Mesothelial cell of epicardium (in vitro differentiated cells): ENCODE data around the gene C3orf20. TPM values are rescaled to one million over a fixed set of nuclear protein-coding genes. Genes with fewer than 3 reads are reported as not detected.

Source experiments
- DNase-seq, 2 experiments: peaks; one replicate each; pipeline ENCODE4 v3.0.0; 2021; ENCODE audit warnings: low spot score in 2 of 2; ENCODE audit not compliant: unreplicated experiment in 2 of 2
- H3K27ac Mint-ChIP-seq: 2 replicates; pipeline ENCODE4 v1.8.0; 2021; ENCODE audit warnings: mixed read lengths
- H3K27me3 Mint-ChIP-seq: 2 replicates; pipeline ENCODE4 v1.8.0; 2021; ENCODE audit warnings: low read depth, mixed read lengths
- H3K36me3 Mint-ChIP-seq: 2 replicates; pipeline ENCODE4 v1.8.0; 2021; ENCODE audit warnings: mixed read lengths
- H3K4me1 Mint-ChIP-seq: 2 replicates; pipeline ENCODE4 v1.8.0; 2021; ENCODE audit warnings: mixed read lengths
- H3K4me3 Mint-ChIP-seq: 2 replicates; pipeline ENCODE4 v1.8.0; 2021; ENCODE audit warnings: mild to moderate bottlenecking, moderate library complexity, mixed read lengths
- H3K9me3 Mint-ChIP-seq: 2 replicates; pipeline ENCODE4 v1.8.0; 2021; ENCODE audit warnings: mixed read lengths
- CTCF ChIP-seq: fragments of 200-600 bp; sonication (generic); IDR thresholded peaks from one replicate; pipeline ENCODE4 v1.5.0; 2021; ENCODE audit warnings: antibody characterized with exemption; ENCODE audit not compliant: unreplicated experiment
- total RNA-seq: library from RNA; stranded (reverse); gene quantifications from 3 replicates; pipeline ENCODE4 v1.2.1, GENCODE V29; 2021

Gene C3orf20
- total RNA-seq, 1 donor from 2014 or later = 0.13 TPM

GRCh38 chr3:14636496-14637087, 38.3 kb upstream of the C3orf20 start:
- Mint-ChIP-seq H3K36me3 (no peaks in the 10 kb centered on the region), H3K4me1 (no peaks in the 10 kb centered on the region), H3K4me3 (no peak overlapping the region), H3K9me3 (no peaks in the 10 kb centered on the region), H3K27ac (no peak overlapping the region), H3K27me3 (peaks cover 91% of the 10 kb centered on the region)
- no peak for TF ChIP-seq CTCF
- DNase-seq = no peak

- no peaks in the 10 kb centered on the region for H3K4me1 Mint-ChIP-seq
- DNase-seq = no peak
- no peak for TF ChIP-seq CTCF
- no peak overlapping the region for H3K4me3 Mint-ChIP-seq
- peaks cover 96% of the 10 kb centered on the region for H3K27me3 Mint-ChIP-seq
- H3K9me3 Mint-ChIP-seq = no peaks in the 10 kb centered on the region
- H3K27ac Mint-ChIP-seq = no peak overlapping the region
- H3K36me3 Mint-ChIP-seq = no peaks in the 10 kb centered on the region
Observed at GRCh38 chr3:14640157-14640562, 34.8 kb upstream of the C3orf20 start.

GRCh38 chr3:14640734-14641133, 34.2 kb upstream of the C3orf20 start:
- H3K36me3 Mint-ChIP-seq = no peaks in the 10 kb centered on the region
- no peak overlapping the region for H3K27ac Mint-ChIP-seq
- H3K9me3 Mint-ChIP-seq = no peaks in the 10 kb centered on the region
- TF ChIP-seq CTCF = no peak
- no peak for DNase-seq
- H3K4me1 Mint-ChIP-seq = no peaks in the 10 kb centered on the region
- peaks cover 95% of the 10 kb centered on the region for H3K27me3 Mint-ChIP-seq
- H3K4me3 Mint-ChIP-seq = no peak overlapping the region

GRCh38 chr3:14641346-14641745, 33.6 kb upstream of the C3orf20 start:
- H3K27ac Mint-ChIP-seq = no peak overlapping the region
- no peak for TF ChIP-seq CTCF
- H3K36me3 Mint-ChIP-seq = no peaks in the 10 kb centered on the region
- no peaks in the 10 kb centered on the region for H3K4me1 Mint-ChIP-seq
- peaks cover 96% of the 10 kb centered on the region for H3K27me3 Mint-ChIP-seq
- H3K9me3 Mint-ChIP-seq = no peaks in the 10 kb centered on the region
- no peak for DNase-seq
- H3K4me3 Mint-ChIP-seq = no peak overlapping the region

- H3K4me1 Mint-ChIP-seq = peaks cover under 1% of the 10 kb centered on the region
- TF ChIP-seq CTCF = no peak
- no peaks in the 10 kb centered on the region for H3K9me3 Mint-ChIP-seq
- no peak for DNase-seq
- H3K27me3 Mint-ChIP-seq = peaks cover 91% of the 10 kb centered on the region
- H3K36me3 Mint-ChIP-seq = no peaks in the 10 kb centered on the region
- no peak overlapping the region for H3K27ac Mint-ChIP-seq
- no peak overlapping the region for H3K4me3 Mint-ChIP-seq
Observed at GRCh38 chr3:14645453-14645852, 29.5 kb upstream of the C3orf20 start.

- no peak for TF ChIP-seq CTCF
- no peak for DNase-seq
- Mint-ChIP-seq H3K27ac (no peak overlapping the region), H3K4me1 (peaks cover 3% of the 10 kb centered on the region), H3K27me3 (peaks cover 86% of the 10 kb centered on the region), H3K4me3 (no peak overlapping the region), H3K9me3 (no peaks in the 10 kb centered on the region), H3K36me3 (no peaks in the 10 kb centered on the region)
Observed at GRCh38 chr3:14646131-14646573, 28.8 kb upstream of the C3orf20 start.
